GM12878 (cell line): ENCODE results near the gene SEMA3G. TPM values are rescaled to one million over a fixed set of nuclear protein-coding genes. Genes with fewer than 3 reads are reported as not detected.

ENCODE experiments used
- ATAC-seq: fragments of 200-7000 bp; cut with Tn5 transposase; 3 replicates; pipeline ENCODE4 v1.9.1; 2020; ENCODE audit warnings: mild to moderate bottlenecking, moderate library complexity
- BruUV-seq: library from RNA; stranded (reverse); fragments of 400-500 nt; replicated peaks from 2 replicates; lab custom pipeline; 2021; lab: Mats Ljungman, UMichigan
- CTCF ChIA-PET: fragments of 300-600 bp; sonication (Branson Sonifier 250); formaldehyde crosslinking; extraction: SDS; loops from one replicate; lab custom pipeline; 2021; ENCODE audit warnings: inconsistent platforms; lab: Yijun Ruan, JAX
- POLR2A ChIA-PET: fragments of 350-600 bp; formaldehyde crosslinking; extraction: SDS; loops from one replicate; lab custom pipeline; 2021; ENCODE audit warnings: inconsistent platforms; lab: Charles Lee
- RAD21 ChIA-PET: fragments of 300-600 bp; sonication (Branson Sonifier 250); formaldehyde crosslinking; loops from one replicate; lab custom pipeline; 2023; ENCODE audit warnings: antibody characterized with exemption; ENCODE audit not compliant: unreplicated experiment; lab: Charles Lee
- SMC1A ChIA-PET: fragments of 300-600 bp; sonication (Branson Sonifier 250); formaldehyde crosslinking; loops from one replicate; lab custom pipeline; 2023; ENCODE audit not compliant: unreplicated experiment, uncharacterized antibody; lab: Charles Lee
- DNase-seq: peaks from one replicate; pipeline ENCODE4 v3.0.0-alpha.2; 2011; ENCODE audit warnings: low read depth, low spot score
- FAIRE-seq: peaks from 3 replicates; lab custom pipeline; 2011; peaks lifted over from hg19 to GRCh38; lab: Jason Lieb, UNC
- H2AFZ ChIP-seq: 2 replicates; pipeline ENCODE4 v1.6.0; 2011; ENCODE audit warnings: low read depth, low read length, control low read depth; ENCODE audit not compliant: control insufficient read depth
- H3K27ac ChIP-seq: 2 replicates; pipeline ENCODE4 v1.5.1; 2011; ENCODE audit warnings: control low read depth; ENCODE audit not compliant: control insufficient read depth, insufficient read depth
- H3K27me3 ChIP-seq, 2 experiments: replicated peaks in 1 of 2; 2 replicates each; pipeline versions ENCODE4 v1.6.0 to v1.6.1; 2011; ENCODE audit warnings: low read length in 1 of 2; ENCODE audit not compliant: control insufficient read depth in 2 of 2, insufficient read depth in 2 of 2
- H3K36me3 ChIP-seq, 2 experiments: 2 replicates each; pipeline ENCODE4 v1.5.1; 2011; ENCODE audit warnings: low read length in 1 of 2; ENCODE audit not compliant: control insufficient read depth in 2 of 2, insufficient read depth in 2 of 2
- H3K4me1 ChIP-seq: 2 replicates; pipeline ENCODE4 v1.6.1; 2011; ENCODE audit warnings: mild to moderate bottlenecking, low read length, moderate library complexity, mixed read lengths; ENCODE audit not compliant: control insufficient read depth, insufficient read depth
- H3K4me2 ChIP-seq: 2 replicates; pipeline ENCODE4 v1.6.0; 2011; ENCODE audit warnings: control low read depth; ENCODE audit not compliant: control insufficient read depth, insufficient read depth
- H3K4me3 ChIP-seq: fragments of 200-600 bp; sonication (generic); 2 replicates; pipeline ENCODE4 v1.5.1; 2016
- H3K79me2 ChIP-seq: 2 replicates; pipeline ENCODE4 v1.6.0; 2011; ENCODE audit warnings: low read length; ENCODE audit not compliant: control insufficient read depth, insufficient read depth
- H3K9ac ChIP-seq: 2 replicates; pipeline ENCODE4 v1.8.0; 2011; ENCODE audit warnings: low read length, control low read depth, mixed read lengths; ENCODE audit not compliant: control insufficient read depth, insufficient read depth
- H3K9me3 ChIP-seq: replicated peaks from 3 replicates; pipeline ENCODE4 v1.5.1; 2011; ENCODE audit warnings: mild to moderate bottlenecking, low read length; ENCODE audit not compliant: control insufficient read depth, insufficient read depth
- H4K20me1 ChIP-seq: 2 replicates; pipeline ENCODE4 v1.6.0; 2011; ENCODE audit not compliant: control insufficient read depth, insufficient read depth
- PRDM15 ChIP-seq: fragments of 450-650 bp; formaldehyde crosslinking; IDR thresholded peaks from 2 replicates; pipeline ENCODE4 v1.4.0; 2020; ENCODE audit warnings: mild to moderate bottlenecking, moderate library complexity
- WGBS: methylation state at CpG from one replicate; pipeline ENCODE4 v1.1.6; 2016; ENCODE audit warnings: low lambda C conversion rate; ENCODE audit not compliant: insufficient replicate concordance, insufficient coverage; ENCODE audit errors: missing lambda C conversion rate; 5-methylcytosine and 5-hydroxymethylcytosine counted together
- in situ Hi-C: fragments of 300-500 bp; cut with MboI; formaldehyde crosslinking; loops from 9 replicates; pipeline ENCODE4 v1.14.3; 2018; ENCODE audit warnings: mixed read lengths
- intact Hi-C: fragments of 100-400 bp; cut with micrococcal nuclease; formaldehyde crosslinking; loops from one replicate; pipeline ENCODE4 v1.14.2; 2022; ENCODE audit not compliant: unreplicated experiment
- polyA plus RNA-seq, 11 experiments: library from polyadenylated mRNA; depleted of rRNA in 4 of 11; unstranded in 6 of 11; stranded (reverse) in 5 of 11; fragments of >200 nt; fragmentation: Nextera tagmentation in 4 of 11; fragmentation: Illumina TruSeq in 1 of 11; extraction: Ambion mirVana in 4 of 11; extraction: Trizol in 1 of 11; gene quantifications; 1 replicate in 1 of 11; 2 replicates in 10 of 11; pipeline versions ENCODE4 v1.2.1 to v1.2.3, GENCODE V29; 2011 to 2016; ENCODE audit warnings: inconsistent platforms in 2 of 11, missing spikeins in 2 of 11, low read depth in 1 of 11
- total RNA-seq, 4 experiments: library from RNA; depleted of rRNA in 3 of 4; stranded (reverse); fragments of >200 nt in 3 of 4; fragmentation: Illumina TruSeq in 1 of 4; extraction: Trizol in 1 of 4; gene quantifications; 2 replicates each; pipeline versions ENCODE4 v1.2.1 to v1.2.3, GENCODE V29; 2013 to 2021
- TF ChIP-seq, protein P1 (sequence below): fragments of 450-650 bp; conservative IDR thresholded peaks from 2 replicates; pipeline ENCODE4 v1.6.1; 2017; ENCODE audit warnings: mild to moderate bottlenecking, moderate library complexity
- TF ChIP-seq, protein P2 (sequence below): fragments of 450-650 bp; IDR thresholded peaks from 2 replicates; pipeline ENCODE4 v1.6.1; 2016; ENCODE audit warnings: mild to moderate bottlenecking

Gene SEMA3G
- total and polyA plus RNA-seq, 10 of the 15 experiments (the other 5 are each of a cell fraction or from before 2014, with no cell fraction given), result 0.03 to 0.04 TPM; not detected in 8

GRCh38 chr3:52455283-52456168 lies 10.6 kb upstream of the SEMA3G start, which contains the start of gene NISCH (continued):
- TF ChIP-seq, protein P1, sequence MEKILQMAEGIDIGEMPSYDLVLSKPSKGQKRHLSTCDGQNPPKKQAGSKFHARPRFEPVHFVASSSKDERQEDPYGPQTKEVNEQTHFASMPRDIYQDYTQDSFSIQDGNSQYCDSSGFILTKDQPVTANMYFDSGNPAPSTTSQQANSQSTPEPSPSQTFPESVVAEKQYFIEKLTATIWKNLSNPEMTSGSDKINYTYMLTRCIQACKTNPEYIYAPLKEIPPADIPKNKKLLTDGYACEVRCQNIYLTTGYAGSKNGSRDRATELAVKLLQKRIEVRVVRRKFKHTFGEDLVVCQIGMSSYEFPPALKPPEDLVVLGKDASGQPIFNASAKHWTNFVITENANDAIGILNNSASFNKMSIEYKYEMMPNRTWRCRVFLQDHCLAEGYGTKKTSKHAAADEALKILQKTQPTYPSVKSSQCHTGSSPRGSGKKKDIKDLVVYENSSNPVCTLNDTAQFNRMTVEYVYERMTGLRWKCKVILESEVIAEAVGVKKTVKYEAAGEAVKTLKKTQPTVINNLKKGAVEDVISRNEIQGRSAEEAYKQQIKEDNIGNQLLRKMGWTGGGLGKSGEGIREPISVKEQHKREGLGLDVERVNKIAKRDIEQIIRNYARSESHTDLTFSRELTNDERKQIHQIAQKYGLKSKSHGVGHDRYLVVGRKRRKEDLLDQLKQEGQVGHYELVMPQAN, result 0 out of 2 replicates have a peak, but pooled peaks have one; percentile 33

GRCh38 chr3:52454938-52455282 lies 10.0 kb upstream of the SEMA3G start:
- H3K27me3 ChIP-seq, result no peaks in the 10 kb centered on the region
- no peak for DNase-seq
- H3K36me3 ChIP-seq, result peaks cover 0 to 8% of the 10 kb centered on the region in 2 experiments; a peak in 3 of 4 replicates
- ChIA-PET SMC1A (interaction anchor here (1.1 kb wide), 1 partner anchor 43 kb away, joined by 3 read pairs; no protein-coding TSS in a partner anchor), POLR2A (no interaction called here), CTCF (interaction anchor here (0.5 kb wide), 1 partner anchor 43 kb away, joined by 5 read pairs; no protein-coding TSS in a partner anchor), RAD21 (interaction anchor here (0.9 kb wide), 1 partner anchor 167 kb away, joined by 3 read pairs; the partner anchor contains the start of gene GLYCTK)
- 6% methylated on average over 11 of the region's 11 CpGs for WGBS
- peak overlapping the region; percentile 65 for H3K4me3 ChIP-seq
- H2AFZ ChIP-seq, result peak overlapping the region; percentile 98
- no peak for FAIRE-seq
- H3K27ac ChIP-seq, result peak overlapping the region; percentile 84
- H3K4me1 ChIP-seq, result peaks cover 36% of the 10 kb centered on the region
- peaks cover 26% of the 10 kb centered on the region for H3K79me2 ChIP-seq
- no peaks in the 10 kb centered on the region for H3K9me3 ChIP-seq
- BruUV-seq, result TSS peak; percentile 92
- in situ Hi-C loops (no loop called here), intact Hi-C loops (loop anchor here (5.0 to 10.0 kb wide), 2 partner anchors 82 to 230 kb away; partner anchors contain the start of genes GNL3, PBRM1 and UQCC5)
- H4K20me1 ChIP-seq, result no peaks in the 10 kb centered on the region
- TF ChIP-seq, protein P2, sequence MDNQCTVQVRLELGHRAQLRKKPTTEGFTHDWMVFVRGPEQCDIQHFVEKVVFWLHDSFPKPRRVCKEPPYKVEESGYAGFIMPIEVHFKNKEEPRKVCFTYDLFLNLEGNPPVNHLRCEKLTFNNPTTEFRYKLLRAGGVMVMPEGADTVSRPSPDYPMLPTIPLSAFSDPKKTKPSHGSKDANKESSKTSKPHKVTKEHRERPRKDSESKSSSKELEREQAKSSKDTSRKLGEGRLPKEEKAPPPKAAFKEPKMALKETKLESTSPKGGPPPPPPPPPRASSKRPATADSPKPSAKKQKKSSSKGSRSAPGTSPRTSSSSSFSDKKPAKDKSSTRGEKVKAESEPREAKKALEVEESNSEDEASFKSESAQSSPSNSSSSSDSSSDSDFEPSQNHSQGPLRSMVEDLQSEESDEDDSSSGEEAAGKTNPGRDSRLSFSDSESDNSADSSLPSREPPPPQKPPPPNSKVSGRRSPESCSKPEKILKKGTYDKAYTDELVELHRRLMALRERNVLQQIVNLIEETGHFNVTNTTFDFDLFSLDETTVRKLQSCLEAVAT, result peak; percentile 16; the same call in 1 of the 2 replicates
- no peak for TF ChIP-seq PRDM15 (CRISPR knock-in tag)
- H3K9ac ChIP-seq, result peak overlapping the region; percentile 87
- no peak for ATAC-seq
- H3K4me2 ChIP-seq, result peak overlapping the region; percentile 96
